ENCODE results near the gene ZNF552. TPM values are rescaled to one million over a fixed set of nuclear protein-coding genes. Genes with fewer than 3 reads are reported as not detected.
"Not testable (repeated sequence)": the region's sequence is repeated elsewhere in the genome, so short reads cannot be mapped to it uniquely, and the experiment has no call there.

The ZNF552 gene
- 17.3 and 22.3 TPM in 2 replicates for total RNA-seq (2014; rRNA removed; shearing (Covaris generic))

- DNase-seq (ENCODE audit: low spot score): peak; percentile 98
Observed at GRCh38 chr19:57814505-57815246, at the start of gene ZNF552. TSS of gene ZNF552 (minus strand) at chr19:57814913. CDS start at chr19:57814743, 170 bp downstream.

- not testable (repeated sequence) for DNase-seq (ENCODE audit: low spot score)
Observed at GRCh38 chr19:57862351-57862750, 47.6 kb upstream of the ZNF552 start.

GRCh38 chr19:57854117-57854516, 39.4 kb upstream of the ZNF552 start:
- DNase-seq (ENCODE audit: low spot score): not testable (repeated sequence)

- DNase-seq (ENCODE audit: low spot score): not testable (repeated sequence)
Observed at GRCh38 chr19:57851812-57852603, 37.3 kb upstream of the ZNF552 start.

GRCh38 chr19:57850553-57851017, 35.9 kb upstream of the ZNF552 start:
- DNase-seq (ENCODE audit: low spot score): peak; percentile 97

- DNase-seq (ENCODE audit: low spot score): peak; percentile 95
Observed at GRCh38 chr19:57849666-57850473, 35.2 kb upstream of the ZNF552 start, which contains the start of gene ZNF587. TSS of gene ZNF587 (plus strand) at chr19:57849859. CDS start at chr19:57850039, 180 bp downstream.

- not testable (repeated sequence) for DNase-seq (ENCODE audit: low spot score)
Observed at GRCh38 chr19:57849162-57849665, 34.5 kb upstream of the ZNF552 start.

- DNase-seq (ENCODE audit: low spot score): not testable (repeated sequence)
Observed at GRCh38 chr19:57847164-57847563, 32.5 kb upstream of the ZNF552 start.

- DNase-seq (ENCODE audit: low spot score): no peak
Observed at GRCh38 chr19:57841122-57841763, 26.5 kb upstream of the ZNF552 start.

GRCh38 chr19:57838622-57839191, 24.0 kb upstream of the ZNF552 start:
- not testable (repeated sequence) for DNase-seq (ENCODE audit: low spot score)

- not testable (repeated sequence) for DNase-seq (ENCODE audit: low spot score)
Observed at GRCh38 chr19:57836991-57837390, 22.3 kb upstream of the ZNF552 start.

- peak; percentile 80 for DNase-seq (ENCODE audit: low spot score)
Observed at GRCh38 chr19:57830071-57830602, 15.4 kb upstream of the ZNF552 start, which contains the start of gene ZNF587B. TSS of gene ZNF587B (plus strand) at chr19:57830299. CDS start at chr19:57830529, 230 bp downstream.

- no peak for DNase-seq (ENCODE audit: low spot score)
Observed at GRCh38 chr19:57829316-57829715, 14.6 kb upstream of the ZNF552 start.

- DNase-seq (ENCODE audit: low spot score): no peak
Observed at GRCh38 chr19:57825511-57825910, 10.8 kb upstream of the ZNF552 start.

GRCh38 chr19:57823608-57824007, 8.9 kb upstream of the ZNF552 start:
- DNase-seq (ENCODE audit: low spot score): not testable (repeated sequence)

- DNase-seq (ENCODE audit: low spot score): not testable (repeated sequence)
Observed at GRCh38 chr19:57823155-57823554, 8.4 kb upstream of the ZNF552 start.

- not testable (repeated sequence) for DNase-seq (ENCODE audit: low spot score)
Observed at GRCh38 chr19:57821501-57821900, 6.8 kb upstream of the ZNF552 start.

- DNase-seq (ENCODE audit: low spot score): not testable (repeated sequence)
Observed at GRCh38 chr19:57821095-57821494, 6.4 kb upstream of the ZNF552 start.

- DNase-seq (ENCODE audit: low spot score): no peak
Observed at GRCh38 chr19:57820599-57820998, 5.9 kb upstream of the ZNF552 start.

Data from HT-29 (cell line).